Liver (tissue), 9 donors: ENCODE data around the gene CCDC7. TPM values are rescaled to one million over a fixed set of nuclear protein-coding genes. Genes with fewer than 3 reads are reported as not detected.
"Not testable (repeated sequence)": the region's sequence is repeated elsewhere in the genome, so short reads cannot be mapped to it uniquely, and the experiment has no call there.

Experiments
- DNase-seq: peaks from one replicate; pipeline ENCODE4 v3.0.0-alpha.2; 2017; ENCODE audit warnings: low spot score
- H3K27ac ChIP-seq, 2 donors: one replicate each; pipeline ENCODE4 v1.7.0; 2013; ENCODE audit warnings: inconsistent platforms in 2 of 2, low read length in 2 of 2, control low read depth in 1 of 2, low read depth in 1 of 2, mild to moderate bottlenecking in 1 of 2
- H3K27me3 ChIP-seq, 4 donors: one replicate each; pipeline versions ENCODE4 v1.6.1 to v1.7.0; 2013; ENCODE audit warnings: low read length in 3 of 4, inconsistent platforms in 1 of 4, mild to moderate bottlenecking in 1 of 4, moderate library complexity in 1 of 4; ENCODE audit not compliant: control insufficient read depth in 4 of 4, insufficient read depth in 4 of 4
- H3K36me3 ChIP-seq, 4 donors: one replicate each; pipeline versions ENCODE4 v1.6.1 to v1.7.0; 2013; ENCODE audit warnings: low read length in 3 of 4, mild to moderate bottlenecking in 3 of 4, low read depth in 1 of 4, moderate library complexity in 1 of 4; ENCODE audit not compliant: control insufficient read depth in 4 of 4, insufficient read depth in 3 of 4
- H3K4me1 ChIP-seq, 4 donors: one replicate each; pipeline versions ENCODE4 v1.6.1 to v1.7.0; 2013; ENCODE audit warnings: low read length in 3 of 4, mild to moderate bottlenecking in 3 of 4, moderate library complexity in 1 of 4; ENCODE audit not compliant: control insufficient read depth in 4 of 4, insufficient read depth in 4 of 4
- H3K4me3 ChIP-seq, 3 donors: one replicate each; pipeline versions ENCODE4 v1.6.1 to v1.7.0; 2013; ENCODE audit warnings: low read length in 3 of 3, control low read depth in 1 of 3, low read depth in 1 of 3, mild to moderate bottlenecking in 1 of 3
- H3K9ac ChIP-seq, 2 donors: one replicate each; pipeline ENCODE4 v1.7.0; 2013; ENCODE audit warnings: low read length in 2 of 2, mild to moderate bottlenecking in 2 of 2, moderate library complexity in 2 of 2, control low read depth in 1 of 2, low read depth in 1 of 2
- H3K9me3 ChIP-seq, 4 donors: one replicate each; pipeline versions ENCODE4 v1.6.1 to v1.7.0; 2013; ENCODE audit warnings: low read length in 3 of 4; ENCODE audit not compliant: control insufficient read depth in 4 of 4
- EGR1 ChIP-seq, 2 donors: IDR thresholded peaks; 2 replicates each; pipeline ENCODE4 v1.6.1; 2016 to 2018; ENCODE audit warnings: antibody characterized with exemption in 2 of 2, low read depth in 2 of 2
- FOXA1 ChIP-seq: IDR thresholded peaks from 2 replicates; pipeline ENCODE4 v1.6.1; 2016; ENCODE audit warnings: antibody characterized with exemption
- FOXA2 ChIP-seq: IDR thresholded peaks from 2 replicates; pipeline ENCODE4 v1.6.1; 2016; ENCODE audit warnings: antibody characterized with exemption
- GABPA ChIP-seq, 2 donors: IDR thresholded peaks in 1 of 2; conservative IDR thresholded peaks in 1 of 2; 2 replicates each; pipeline ENCODE4 v1.6.1; 2016; ENCODE audit warnings: antibody characterized with exemption in 2 of 2, mild to moderate bottlenecking in 1 of 2, moderate library complexity in 1 of 2
- HNF4A ChIP-seq, 2 donors: conservative IDR thresholded peaks; 2 replicates each; pipeline ENCODE4 v1.6.1; 2016; ENCODE audit warnings: antibody characterized with exemption in 2 of 2, mild to moderate bottlenecking in 2 of 2
- HNF4G ChIP-seq: IDR thresholded peaks from 2 replicates; pipeline ENCODE4 v1.6.1; 2016; ENCODE audit warnings: antibody characterized with exemption
- JUND ChIP-seq, 2 donors: IDR thresholded peaks; 2 replicates each; pipeline ENCODE4 v1.6.1; 2016; ENCODE audit warnings: antibody characterized with exemption in 2 of 2
- NR2F2 ChIP-seq: IDR thresholded peaks from 2 replicates; pipeline ENCODE4 v1.6.1; 2016; ENCODE audit warnings: antibody characterized with exemption
- RAD21 ChIP-seq, 2 donors: IDR thresholded peaks; 2 replicates each; pipeline ENCODE4 v1.6.1; 2016; ENCODE audit warnings: antibody characterized with exemption in 2 of 2, mild to moderate bottlenecking in 2 of 2
- RXRA ChIP-seq, 2 donors: IDR thresholded peaks; 2 replicates each; pipeline ENCODE4 v1.6.1; 2017 to 2018; ENCODE audit warnings: antibody characterized with exemption in 2 of 2, mild to moderate bottlenecking in 1 of 2
- SP1 ChIP-seq: IDR thresholded peaks from 2 replicates; pipeline ENCODE4 v1.6.1; 2018; ENCODE audit warnings: antibody characterized with exemption, mild to moderate bottlenecking
- TAF1 ChIP-seq: conservative IDR thresholded peaks from 2 replicates; pipeline ENCODE4 v1.6.1; 2016; ENCODE audit warnings: antibody characterized with exemption, mild to moderate bottlenecking
- YY1 ChIP-seq: IDR thresholded peaks from 2 replicates; pipeline ENCODE4 v1.6.1; 2016; ENCODE audit warnings: antibody characterized with exemption, mild to moderate bottlenecking
- WGBS: extraction: QIAGEN DNeasy Blood & Tissue Kit; methylation state at CpG from one replicate; pipeline ENCODE4 v1.1.7; 2013; 5-methylcytosine and 5-hydroxymethylcytosine counted together
- polyA plus RNA-seq, 2 donors: library from polyadenylated mRNA; stranded (reverse) in 1 of 2; unstranded in 1 of 2; fragments of 200-250 nt in 1 of 2; fragments of >200 nt in 1 of 2; fragmentation: Nextera tagmentation in 1 of 2; extraction: Ambion mirVana in 1 of 2; gene quantifications; one replicate each; pipeline versions ENCODE4 v1.2.1 to v1.2.3, GENCODE V29; 2013 to 2015
- total RNA-seq, 2 donors: library from RNA; depleted of rRNA; stranded (reverse); fragments of >200 nt; gene quantifications; one replicate each; pipeline ENCODE4 v1.2.3, GENCODE V29; 2014
- TF ChIP-seq, protein P1 (sequence below): IDR thresholded peaks from 2 replicates; pipeline ENCODE4 v1.6.1; 2016; ENCODE audit warnings: antibody characterized with exemption
- TF ChIP-seq, protein P2 (sequence below): IDR thresholded peaks from 2 replicates; pipeline ENCODE4 v1.6.1; 2016; ENCODE audit warnings: antibody characterized with exemption
- TF ChIP-seq, protein P3 (sequence below): fragments of 150-350 bp; IDR thresholded peaks from 2 replicates; pipeline ENCODE4 v1.5.1; 2017; ENCODE audit warnings: improper control_type of control experiment, low read depth, low read length; ENCODE audit not compliant: missing input control
- TF ChIP-seq, protein P4 (sequence below): IDR thresholded peaks from 2 replicates; pipeline ENCODE4 v1.6.1; 2016; ENCODE audit warnings: antibody characterized with exemption, mild to moderate bottlenecking
- TF ChIP-seq, protein P5 (sequence below): IDR thresholded peaks from 2 replicates; pipeline ENCODE4 v1.6.1; 2016; ENCODE audit warnings: antibody characterized with exemption
- donor health status: healthy.
- donor health status: healthy.
- donor health status: healthy.
- donor health status: healthy.
- donor health status: healthy.

Gene CCDC7
- total RNA-seq (1 to 10 TPM; 3.3 to 5.9 TPM), polyA plus RNA-seq (1 to 10 TPM in 1 of 2 donors, under 1 TPM in 1; 0.47 to 3.0 TPM)

DNA sequence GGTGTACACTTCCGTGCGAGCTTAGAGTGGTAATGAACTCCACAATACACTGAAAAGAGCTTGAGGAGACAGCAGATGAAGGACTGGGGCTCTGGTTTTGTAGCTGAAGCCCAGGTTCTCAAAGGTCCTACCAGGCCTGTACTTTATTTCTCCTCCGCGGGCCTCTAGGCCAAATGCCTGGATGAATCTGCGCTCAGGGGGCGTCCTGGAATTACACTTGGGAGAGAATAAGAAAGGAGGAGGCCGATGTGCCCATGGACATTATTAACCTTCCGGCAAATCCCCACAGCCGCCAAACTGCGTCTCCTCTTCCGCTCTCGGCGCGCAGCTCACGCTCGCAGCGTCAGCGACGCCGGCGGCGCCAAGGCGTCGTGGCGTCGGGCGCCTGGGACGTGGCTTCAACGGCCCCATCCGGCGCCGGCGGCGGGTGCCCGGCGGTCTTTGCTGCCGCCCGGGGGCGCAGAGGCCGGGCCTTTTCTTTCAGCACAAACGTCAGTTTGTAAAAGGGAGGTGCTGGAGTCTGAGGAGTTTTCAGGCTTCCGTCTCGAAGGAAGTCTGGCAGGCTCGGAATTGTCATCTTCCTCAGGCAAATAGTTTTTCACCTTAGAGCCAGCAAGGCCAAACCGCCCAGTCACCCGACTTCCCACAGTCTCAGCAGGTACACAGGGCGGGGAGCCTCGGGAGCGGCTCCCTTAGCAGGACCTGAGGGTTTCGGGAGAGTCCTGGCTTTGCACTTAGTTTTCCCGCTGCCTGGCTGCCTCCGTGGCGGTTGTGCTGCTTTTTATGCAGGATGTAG is at the start of gene CCDC7:
Gene CCDC7, plus strand, starts transcription at position 401 of the 796 bp plus-strand sequence. CDS start 5,503 bp downstream, outside the sequence.
- peak; percentile 84 for DNase-seq
- WGBS, result under 1% methylated on average over 53 of the region's 53 CpGs
- H3K9ac ChIP-seq, result peak within 1 kb of the TSS; percentile 92 to 95
- no peaks in the 10 kb centered on the region for H3K9me3 ChIP-seq
- no peaks in the 10 kb centered on the region for H3K27me3 ChIP-seq
- TF ChIP-seq FOXA2 (no peak), RAD21 (IDR thresholded peaks at IDR 0.05) (peak; percentile 24 to 40), TAF1 (no peak), HNF4G (no peak), FOXA1 (no peak), GABPA (IDR thresholded peaks at IDR 0.05 in 1 of 2, conservative IDR thresholded peaks at IDR 0.05 in 1 of 2) (peak in 1 of 2 donors; percentile 22), YY1 (peak; percentile 31), EGR1 (IDR thresholded peaks at IDR 0.05; ENCODE audit: low read depth in 2 of 2) (peak in 1 of 2 donors; percentile 45), NR2F2 (no peak), JUND (IDR thresholded peaks at IDR 0.05) (peak in 1 of 2 donors; percentile 20), SP1 (peak; percentile 19), RXRA (IDR thresholded peaks at IDR 0.05) (no peak), HNF4A (conservative IDR thresholded peaks at IDR 0.05) (no peak)
- TF ChIP-seq, protein P1, sequence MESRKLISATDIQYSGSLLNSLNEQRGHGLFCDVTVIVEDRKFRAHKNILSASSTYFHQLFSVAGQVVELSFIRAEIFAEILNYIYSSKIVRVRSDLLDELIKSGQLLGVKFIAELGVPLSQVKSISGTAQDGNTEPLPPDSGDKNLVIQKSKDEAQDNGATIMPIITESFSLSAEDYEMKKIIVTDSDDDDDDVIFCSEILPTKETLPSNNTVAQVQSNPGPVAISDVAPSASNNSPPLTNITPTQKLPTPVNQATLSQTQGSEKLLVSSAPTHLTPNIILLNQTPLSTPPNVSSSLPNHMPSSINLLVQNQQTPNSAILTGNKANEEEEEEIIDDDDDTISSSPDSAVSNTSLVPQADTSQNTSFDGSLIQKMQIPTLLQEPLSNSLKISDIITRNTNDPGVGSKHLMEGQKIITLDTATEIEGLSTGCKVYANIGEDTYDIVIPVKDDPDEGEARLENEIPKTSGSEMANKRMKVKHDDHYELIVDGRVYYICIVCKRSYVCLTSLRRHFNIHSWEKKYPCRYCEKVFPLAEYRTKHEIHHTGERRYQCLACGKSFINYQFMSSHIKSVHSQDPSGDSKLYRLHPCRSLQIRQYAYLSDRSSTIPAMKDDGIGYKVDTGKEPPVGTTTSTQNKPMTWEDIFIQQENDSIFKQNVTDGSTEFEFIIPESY, result no peak
- TF ChIP-seq, protein P2, sequence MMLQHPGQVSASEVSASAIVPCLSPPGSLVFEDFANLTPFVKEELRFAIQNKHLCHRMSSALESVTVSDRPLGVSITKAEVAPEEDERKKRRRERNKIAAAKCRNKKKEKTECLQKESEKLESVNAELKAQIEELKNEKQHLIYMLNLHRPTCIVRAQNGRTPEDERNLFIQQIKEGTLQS, result no peak
- TF ChIP-seq, protein P3, sequence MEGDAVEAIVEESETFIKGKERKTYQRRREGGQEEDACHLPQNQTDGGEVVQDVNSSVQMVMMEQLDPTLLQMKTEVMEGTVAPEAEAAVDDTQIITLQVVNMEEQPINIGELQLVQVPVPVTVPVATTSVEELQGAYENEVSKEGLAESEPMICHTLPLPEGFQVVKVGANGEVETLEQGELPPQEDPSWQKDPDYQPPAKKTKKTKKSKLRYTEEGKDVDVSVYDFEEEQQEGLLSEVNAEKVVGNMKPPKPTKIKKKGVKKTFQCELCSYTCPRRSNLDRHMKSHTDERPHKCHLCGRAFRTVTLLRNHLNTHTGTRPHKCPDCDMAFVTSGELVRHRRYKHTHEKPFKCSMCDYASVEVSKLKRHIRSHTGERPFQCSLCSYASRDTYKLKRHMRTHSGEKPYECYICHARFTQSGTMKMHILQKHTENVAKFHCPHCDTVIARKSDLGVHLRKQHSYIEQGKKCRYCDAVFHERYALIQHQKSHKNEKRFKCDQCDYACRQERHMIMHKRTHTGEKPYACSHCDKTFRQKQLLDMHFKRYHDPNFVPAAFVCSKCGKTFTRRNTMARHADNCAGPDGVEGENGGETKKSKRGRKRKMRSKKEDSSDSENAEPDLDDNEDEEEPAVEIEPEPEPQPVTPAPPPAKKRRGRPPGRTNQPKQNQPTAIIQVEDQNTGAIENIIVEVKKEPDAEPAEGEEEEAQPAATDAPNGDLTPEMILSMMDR, result peak; percentile 37
- TF ChIP-seq, protein P4, sequence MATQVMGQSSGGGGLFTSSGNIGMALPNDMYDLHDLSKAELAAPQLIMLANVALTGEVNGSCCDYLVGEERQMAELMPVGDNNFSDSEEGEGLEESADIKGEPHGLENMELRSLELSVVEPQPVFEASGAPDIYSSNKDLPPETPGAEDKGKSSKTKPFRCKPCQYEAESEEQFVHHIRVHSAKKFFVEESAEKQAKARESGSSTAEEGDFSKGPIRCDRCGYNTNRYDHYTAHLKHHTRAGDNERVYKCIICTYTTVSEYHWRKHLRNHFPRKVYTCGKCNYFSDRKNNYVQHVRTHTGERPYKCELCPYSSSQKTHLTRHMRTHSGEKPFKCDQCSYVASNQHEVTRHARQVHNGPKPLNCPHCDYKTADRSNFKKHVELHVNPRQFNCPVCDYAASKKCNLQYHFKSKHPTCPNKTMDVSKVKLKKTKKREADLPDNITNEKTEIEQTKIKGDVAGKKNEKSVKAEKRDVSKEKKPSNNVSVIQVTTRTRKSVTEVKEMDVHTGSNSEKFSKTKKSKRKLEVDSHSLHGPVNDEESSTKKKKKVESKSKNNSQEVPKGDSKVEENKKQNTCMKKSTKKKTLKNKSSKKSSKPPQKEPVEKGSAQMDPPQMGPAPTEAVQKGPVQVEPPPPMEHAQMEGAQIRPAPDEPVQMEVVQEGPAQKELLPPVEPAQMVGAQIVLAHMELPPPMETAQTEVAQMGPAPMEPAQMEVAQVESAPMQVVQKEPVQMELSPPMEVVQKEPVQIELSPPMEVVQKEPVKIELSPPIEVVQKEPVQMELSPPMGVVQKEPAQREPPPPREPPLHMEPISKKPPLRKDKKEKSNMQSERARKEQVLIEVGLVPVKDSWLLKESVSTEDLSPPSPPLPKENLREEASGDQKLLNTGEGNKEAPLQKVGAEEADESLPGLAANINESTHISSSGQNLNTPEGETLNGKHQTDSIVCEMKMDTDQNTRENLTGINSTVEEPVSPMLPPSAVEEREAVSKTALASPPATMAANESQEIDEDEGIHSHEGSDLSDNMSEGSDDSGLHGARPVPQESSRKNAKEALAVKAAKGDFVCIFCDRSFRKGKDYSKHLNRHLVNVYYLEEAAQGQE, result peak; percentile 33
- TF ChIP-seq, protein P5, sequence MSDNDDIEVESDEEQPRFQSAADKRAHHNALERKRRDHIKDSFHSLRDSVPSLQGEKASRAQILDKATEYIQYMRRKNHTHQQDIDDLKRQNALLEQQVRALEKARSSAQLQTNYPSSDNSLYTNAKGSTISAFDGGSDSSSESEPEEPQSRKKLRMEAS, result no peak
- H3K4me3 ChIP-seq, result peak within 1 kb of the TSS; percentile 68 to 92 (median 80)
- peak within 1 kb of the TSS; percentile 86 to 96 for H3K27ac ChIP-seq
- no peaks in the 10 kb centered on the region for H3K36me3 ChIP-seq
- H3K4me1 ChIP-seq, result peaks cover 0 to 8% (median 4%) of the 10 kb centered on the region in 4 donors

DNA sequence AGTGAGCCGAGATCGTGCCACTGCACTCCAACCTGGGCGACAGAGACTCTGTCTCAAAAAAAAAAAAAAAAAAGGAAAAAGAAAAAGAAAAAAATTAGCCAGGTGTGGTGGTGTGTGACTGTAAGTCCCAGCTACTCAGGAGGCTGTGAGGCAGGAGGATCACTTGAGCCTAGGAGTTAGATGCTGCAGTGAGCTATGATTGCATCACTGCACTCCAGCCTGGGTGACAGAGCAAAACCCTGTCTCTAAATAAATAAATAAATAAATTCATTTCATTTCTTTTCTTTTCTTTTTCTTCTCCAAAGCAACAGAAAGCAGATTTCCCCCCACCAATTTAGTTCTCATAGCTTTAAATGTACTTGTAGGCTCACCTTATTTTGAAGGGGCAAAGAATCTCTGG is 48.8 kb upstream of the CCDC7 start:
- H3K36me3 ChIP-seq, H3K27me3 ChIP-seq, H3K4me1 ChIP-seq, H3K9me3 ChIP-seq, DNase-seq, H3K4me3 ChIP-seq, H3K27ac ChIP-seq, H3K9ac ChIP-seq: not testable (repeated sequence)
- WGBS, result 100% methylated on average over 3 of the region's 3 CpGs

DNA sequence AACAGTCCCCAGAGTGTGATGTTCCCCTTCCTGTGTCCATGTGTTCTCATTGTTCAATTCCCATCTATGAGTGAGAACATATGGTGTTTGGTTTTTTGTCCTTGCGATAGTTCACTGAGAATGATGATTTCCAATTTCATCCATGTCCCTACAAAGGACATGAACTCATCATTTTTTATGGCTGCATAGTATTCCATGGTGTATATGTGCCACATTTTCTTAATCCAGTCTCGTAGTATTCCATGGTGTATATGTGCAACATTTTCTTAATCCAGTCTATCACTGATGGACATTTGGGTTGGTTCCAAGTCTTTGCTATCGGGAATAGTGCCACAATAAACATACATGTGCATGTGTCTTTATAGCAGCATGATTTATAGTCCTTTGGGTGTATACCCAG is 46.2 kb upstream of the CCDC7 start:
- DNase-seq, H3K27ac ChIP-seq, H3K4me3 ChIP-seq, H3K27me3 ChIP-seq, H3K9me3 ChIP-seq, H3K4me1 ChIP-seq, H3K9ac ChIP-seq, H3K36me3 ChIP-seq: not testable (repeated sequence)
- WGBS, result 89% methylated on average over 3 of the region's 3 CpGs
